Measurements from ENCODE around the gene VAMP3.
"Not testable (repeated sequence)": the region's sequence is repeated elsewhere in the genome, so short reads cannot be mapped to it uniquely, and the experiment has no call there.

The VAMP3 gene

DNA sequence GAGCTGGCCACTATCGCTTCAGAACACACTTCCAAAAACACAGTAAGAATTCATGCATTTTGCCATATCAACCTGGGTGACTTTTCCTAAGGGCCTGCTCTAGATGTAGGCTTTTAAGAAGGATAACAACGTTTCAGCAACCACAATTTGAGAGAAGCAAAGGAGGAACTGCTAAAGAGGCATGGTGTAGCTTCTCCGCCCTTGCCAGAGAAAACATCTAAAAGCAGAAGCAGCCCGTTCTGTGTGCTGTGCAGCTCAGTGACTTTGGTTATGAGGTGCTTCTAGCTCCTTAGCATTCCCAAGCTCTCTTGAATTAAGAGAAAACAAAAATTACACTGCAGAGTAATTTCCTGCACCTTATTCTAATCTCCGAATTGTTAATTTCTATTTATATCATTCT, 15.7 kb downstream of the VAMP3 start:
- TF ChIP-seq, protein P1, sequence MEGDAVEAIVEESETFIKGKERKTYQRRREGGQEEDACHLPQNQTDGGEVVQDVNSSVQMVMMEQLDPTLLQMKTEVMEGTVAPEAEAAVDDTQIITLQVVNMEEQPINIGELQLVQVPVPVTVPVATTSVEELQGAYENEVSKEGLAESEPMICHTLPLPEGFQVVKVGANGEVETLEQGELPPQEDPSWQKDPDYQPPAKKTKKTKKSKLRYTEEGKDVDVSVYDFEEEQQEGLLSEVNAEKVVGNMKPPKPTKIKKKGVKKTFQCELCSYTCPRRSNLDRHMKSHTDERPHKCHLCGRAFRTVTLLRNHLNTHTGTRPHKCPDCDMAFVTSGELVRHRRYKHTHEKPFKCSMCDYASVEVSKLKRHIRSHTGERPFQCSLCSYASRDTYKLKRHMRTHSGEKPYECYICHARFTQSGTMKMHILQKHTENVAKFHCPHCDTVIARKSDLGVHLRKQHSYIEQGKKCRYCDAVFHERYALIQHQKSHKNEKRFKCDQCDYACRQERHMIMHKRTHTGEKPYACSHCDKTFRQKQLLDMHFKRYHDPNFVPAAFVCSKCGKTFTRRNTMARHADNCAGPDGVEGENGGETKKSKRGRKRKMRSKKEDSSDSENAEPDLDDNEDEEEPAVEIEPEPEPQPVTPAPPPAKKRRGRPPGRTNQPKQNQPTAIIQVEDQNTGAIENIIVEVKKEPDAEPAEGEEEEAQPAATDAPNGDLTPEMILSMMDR (IDR thresholded peaks at IDR 0.05; ENCODE audit: low read depth, low read length): no peak
- no peak for DNase-seq (ENCODE audit: extremely low read depth, low read depth)

DNA sequence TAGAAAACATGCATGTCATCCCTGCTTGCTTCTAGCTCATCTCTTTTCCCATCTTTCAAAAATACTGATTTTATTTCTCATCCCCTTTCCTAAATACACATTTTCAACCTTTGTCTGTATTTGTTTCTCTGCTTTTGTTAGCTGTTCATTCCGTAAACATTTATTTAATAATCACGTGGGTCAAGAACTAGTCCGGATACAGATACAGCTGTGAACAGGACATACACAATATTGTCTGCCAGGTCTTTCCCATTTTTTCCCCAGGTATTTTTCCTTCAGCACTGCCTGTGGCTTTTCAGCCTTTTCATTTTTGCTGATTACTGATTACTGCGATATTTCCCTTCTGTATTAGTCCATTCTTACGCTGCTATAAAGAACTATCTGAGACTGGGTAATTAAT, 18.7 kb downstream of the VAMP3 start:
- no peak for DNase-seq (ENCODE audit: extremely low read depth, low read depth)
- TF ChIP-seq, protein P1 (IDR thresholded peaks at IDR 0.05; ENCODE audit: low read depth, low read length): no peak

DNA sequence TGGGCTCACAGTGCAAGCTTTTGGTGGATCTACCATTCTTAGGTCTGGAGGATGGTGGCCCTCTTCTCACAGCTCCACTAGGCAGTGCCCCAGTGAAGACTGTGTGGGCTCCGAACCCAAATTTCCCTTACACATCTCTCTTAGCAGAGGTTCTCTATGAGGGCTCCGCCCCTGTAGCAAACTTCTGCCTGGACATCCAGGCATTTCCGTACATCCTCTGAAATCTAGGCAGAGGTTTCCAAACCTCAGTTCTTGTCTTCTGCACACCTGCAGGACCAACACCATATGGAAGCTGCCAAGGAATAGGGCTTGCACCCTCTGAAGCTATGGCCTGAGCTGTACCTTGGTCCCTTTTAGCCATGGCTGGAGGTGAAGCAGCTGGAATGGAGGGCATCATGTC, 19.9 kb downstream of the VAMP3 start:
- DNase-seq (ENCODE audit: extremely low read depth, low read depth): not testable (repeated sequence)

DNA sequence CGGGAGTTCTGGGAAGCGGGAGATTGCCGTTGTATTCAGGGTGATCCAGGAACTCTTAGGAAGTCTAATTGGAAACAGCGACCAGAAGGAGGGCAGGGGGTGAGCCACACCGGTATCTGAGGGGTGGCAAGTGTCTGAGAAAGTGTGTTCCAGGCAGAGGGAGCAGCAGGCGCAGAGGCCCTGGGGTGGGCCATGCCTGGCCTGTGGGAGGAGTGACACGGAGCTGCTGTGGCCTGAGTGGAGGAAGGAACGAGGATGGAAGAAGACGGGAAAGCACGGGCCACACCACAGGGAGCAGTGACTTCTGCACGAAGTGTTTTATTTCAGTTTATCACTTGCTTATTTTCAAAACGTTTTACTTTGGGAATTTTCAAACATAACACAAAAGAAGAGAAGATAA, 24.3 kb downstream of the VAMP3 start:
- no peak for DNase-seq (ENCODE audit: extremely low read depth, low read depth)
- TF ChIP-seq, protein P1 (IDR thresholded peaks at IDR 0.05; ENCODE audit: low read depth, low read length): no peak

DNA sequence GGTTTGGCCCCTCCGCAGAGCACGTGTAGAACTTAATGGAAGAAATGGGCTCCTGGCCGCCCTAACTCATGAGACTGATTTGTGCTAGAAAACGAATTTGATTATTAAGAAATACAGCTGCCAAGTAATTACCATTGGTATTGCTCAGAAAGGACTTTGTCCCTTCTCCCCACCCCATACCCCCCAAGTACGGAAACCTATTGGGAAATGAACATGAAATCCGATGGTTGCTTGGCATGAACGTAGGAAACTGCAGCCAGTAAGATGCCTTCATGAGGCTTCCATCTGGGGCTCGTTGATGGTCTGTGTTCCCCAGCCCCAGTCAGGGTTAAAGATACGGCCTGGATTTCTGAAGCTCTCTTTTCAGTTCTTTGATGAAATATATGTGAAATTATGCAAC, 34.4 kb downstream of the VAMP3 start:
- no peak for DNase-seq (ENCODE audit: extremely low read depth, low read depth)
- TF ChIP-seq, protein P1 (IDR thresholded peaks at IDR 0.05; ENCODE audit: low read depth, low read length): no peak

DNA sequence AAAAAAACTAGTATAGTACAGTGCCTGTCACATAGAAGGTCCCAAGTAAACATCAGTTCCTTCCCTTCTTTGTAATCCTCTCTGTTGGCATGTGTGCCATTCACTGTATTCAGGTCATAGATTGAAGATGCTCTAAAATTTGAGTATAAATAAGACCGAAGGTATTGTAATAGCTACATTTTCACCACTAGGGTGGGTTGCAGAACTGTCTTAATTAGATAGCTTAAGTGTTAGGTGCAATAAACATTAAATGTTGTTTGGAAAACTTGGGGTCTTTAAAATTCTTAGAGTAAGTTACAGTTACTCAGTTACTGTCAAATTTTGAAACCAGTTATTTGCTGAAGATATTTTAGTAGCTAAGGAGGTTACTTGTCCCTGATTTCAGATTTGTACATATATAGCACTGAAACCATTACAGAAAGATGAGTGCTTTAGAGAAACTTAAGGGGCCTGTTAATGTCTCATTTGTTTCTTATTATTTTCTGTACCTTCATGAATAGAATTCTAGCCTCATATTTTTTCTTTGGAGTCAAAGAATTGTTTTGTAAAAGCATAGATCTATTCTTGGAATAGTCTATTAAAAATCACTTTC, 37.3 kb downstream of the VAMP3 start:
- TF ChIP-seq, protein P1 (IDR thresholded peaks at IDR 0.05; ENCODE audit: low read depth, low read length): peak; percentile 39
- peak; percentile 8 for DNase-seq (ENCODE audit: extremely low read depth, low read depth)

DNA sequence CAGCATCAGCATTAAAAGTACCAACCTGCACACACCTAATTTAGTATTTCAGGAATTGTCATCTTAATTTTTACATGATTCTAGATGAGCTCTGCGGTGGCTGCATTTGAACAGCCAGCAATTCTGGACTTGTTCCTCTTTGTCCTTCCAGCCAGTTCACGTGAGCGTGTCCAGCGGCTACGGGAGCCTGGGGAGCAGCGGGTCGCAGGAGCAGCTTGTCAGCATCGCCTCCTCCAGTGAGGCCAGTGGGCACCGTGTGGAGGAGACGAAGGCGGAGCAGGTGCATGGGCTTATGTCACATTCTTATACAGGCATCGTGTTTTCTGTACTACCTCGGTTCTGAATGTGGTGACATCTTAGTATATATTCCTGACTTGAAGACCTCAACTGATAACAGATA, 38.6 kb downstream of the VAMP3 start:
- TF ChIP-seq, protein P1 (IDR thresholded peaks at IDR 0.05; ENCODE audit: low read depth, low read length): no peak

DNA sequence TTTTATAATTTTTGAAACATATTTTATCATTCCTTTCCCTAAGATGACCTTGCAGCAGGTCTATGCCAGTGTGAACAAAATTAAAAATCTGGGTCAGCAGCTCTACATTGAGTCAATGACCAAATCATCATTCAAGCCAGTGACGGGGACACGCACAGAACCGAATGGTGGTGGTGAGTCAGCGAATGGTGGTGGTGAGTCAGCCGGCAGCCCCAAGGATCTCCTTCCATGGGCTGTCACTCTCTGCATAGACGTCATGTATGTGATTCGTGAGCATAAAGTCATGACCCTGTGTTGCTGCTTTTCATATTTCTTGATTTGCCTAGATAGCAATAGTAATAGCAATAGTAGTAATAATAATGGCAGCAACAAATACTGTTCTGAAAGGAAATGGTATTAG, 39.3 kb downstream of the VAMP3 start:
- DNase-seq (ENCODE audit: extremely low read depth, low read depth): peak; percentile 7
- TF ChIP-seq, protein P1 (IDR thresholded peaks at IDR 0.05; ENCODE audit: low read depth, low read length): no peak

More for the DNA sequence above, 38.6 kb downstream of the VAMP3 start:
- DNase-seq (ENCODE audit: extremely low read depth, low read depth): no peak
